ENCODE results near the gene ZFHX3.

DNA sequence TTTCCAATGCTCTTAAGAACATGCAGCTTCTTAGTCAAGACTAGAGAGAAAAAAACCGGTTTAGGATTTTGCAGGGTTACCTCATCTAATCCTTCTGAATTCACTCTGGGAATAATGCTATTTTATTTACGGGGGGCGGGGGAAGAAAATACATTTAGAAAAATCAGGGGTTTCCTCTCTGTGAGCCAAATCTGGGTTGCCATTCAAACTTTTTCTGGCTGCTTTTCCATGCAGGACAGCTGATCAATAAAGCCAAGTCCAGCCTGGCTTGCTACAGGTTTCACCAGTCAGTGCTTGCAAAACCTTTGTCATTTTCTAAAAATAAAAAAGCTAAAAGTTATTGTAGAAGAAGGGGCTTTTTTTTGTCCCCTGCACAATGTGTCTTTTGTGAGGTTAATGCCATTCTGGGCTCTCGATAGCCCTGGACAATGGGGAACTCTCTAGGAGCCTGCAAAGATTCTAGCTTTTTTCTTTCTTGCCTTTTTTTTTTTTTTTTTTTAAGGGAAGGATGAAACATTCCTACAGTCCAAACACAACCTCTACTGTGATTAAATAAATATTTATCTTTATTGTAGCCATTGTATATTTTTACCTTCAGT is 13.1 kb upstream of the ZFHX3 start:
- TF ChIP-seq POLR2A (IDR thresholded peaks at IDR 0.05), result no peak
- TF ChIP-seq, protein P1, sequence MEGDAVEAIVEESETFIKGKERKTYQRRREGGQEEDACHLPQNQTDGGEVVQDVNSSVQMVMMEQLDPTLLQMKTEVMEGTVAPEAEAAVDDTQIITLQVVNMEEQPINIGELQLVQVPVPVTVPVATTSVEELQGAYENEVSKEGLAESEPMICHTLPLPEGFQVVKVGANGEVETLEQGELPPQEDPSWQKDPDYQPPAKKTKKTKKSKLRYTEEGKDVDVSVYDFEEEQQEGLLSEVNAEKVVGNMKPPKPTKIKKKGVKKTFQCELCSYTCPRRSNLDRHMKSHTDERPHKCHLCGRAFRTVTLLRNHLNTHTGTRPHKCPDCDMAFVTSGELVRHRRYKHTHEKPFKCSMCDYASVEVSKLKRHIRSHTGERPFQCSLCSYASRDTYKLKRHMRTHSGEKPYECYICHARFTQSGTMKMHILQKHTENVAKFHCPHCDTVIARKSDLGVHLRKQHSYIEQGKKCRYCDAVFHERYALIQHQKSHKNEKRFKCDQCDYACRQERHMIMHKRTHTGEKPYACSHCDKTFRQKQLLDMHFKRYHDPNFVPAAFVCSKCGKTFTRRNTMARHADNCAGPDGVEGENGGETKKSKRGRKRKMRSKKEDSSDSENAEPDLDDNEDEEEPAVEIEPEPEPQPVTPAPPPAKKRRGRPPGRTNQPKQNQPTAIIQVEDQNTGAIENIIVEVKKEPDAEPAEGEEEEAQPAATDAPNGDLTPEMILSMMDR (IDR thresholded peaks at IDR 0.05), result no peak

Measured in uterus (tissue), 2 donors.